GM19438 (cell line): Measurements from ENCODE around the gene MSL3B.

Experiments
- ATAC-seq: cut with Tn5 transposase; IDR thresholded peaks from one replicate; pipeline ENCODE4 v1.9.1; 2021; ENCODE audit warnings: low read depth; ENCODE audit not compliant: unreplicated experiment

The MSL3B gene

DNA sequence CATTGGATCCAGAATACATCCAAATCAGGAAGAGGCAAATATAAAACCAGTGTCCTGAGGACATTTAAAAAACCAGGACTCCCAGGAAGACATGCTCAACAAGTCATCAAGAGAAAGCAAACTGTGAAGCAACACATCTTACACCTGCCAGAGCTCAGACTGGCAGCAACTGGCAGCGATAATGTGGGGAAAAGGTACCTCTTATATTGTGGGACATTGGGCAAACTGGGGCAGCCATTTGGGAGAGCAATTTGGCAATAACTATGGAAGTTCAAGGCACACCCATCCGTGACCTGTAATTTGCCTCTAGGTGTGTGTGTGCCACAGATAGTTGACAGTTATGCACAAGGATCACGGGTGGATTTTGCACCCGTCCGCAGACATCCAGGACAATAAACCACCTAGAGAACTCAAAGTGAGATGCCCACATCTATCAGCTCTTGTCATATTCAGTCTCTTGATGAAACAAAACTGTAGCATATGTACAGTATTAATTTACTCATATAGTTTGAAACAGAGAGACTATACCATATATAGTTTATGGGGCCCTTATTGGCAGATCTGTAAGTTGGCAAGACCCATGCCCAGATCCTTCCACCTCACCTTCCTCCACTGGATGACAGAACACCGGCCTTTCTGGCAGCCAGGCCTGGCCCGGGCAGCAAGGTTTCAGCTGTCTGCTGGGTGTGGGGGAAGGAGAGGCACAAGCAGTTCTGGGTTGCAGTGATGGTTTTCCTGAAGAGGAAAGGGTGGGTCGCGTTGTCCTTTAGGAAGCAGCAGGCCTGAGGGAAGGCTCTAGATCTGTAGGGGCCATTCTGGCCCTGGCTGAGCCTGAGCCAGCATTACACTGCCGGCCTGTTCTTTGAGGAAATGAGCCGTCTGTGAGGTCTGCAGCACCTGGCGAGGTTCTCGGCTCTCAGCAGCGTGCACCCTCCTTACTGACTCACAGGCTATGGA, 32.7 kb downstream of the MSL3B start:
- no peak for ATAC-seq

DNA sequence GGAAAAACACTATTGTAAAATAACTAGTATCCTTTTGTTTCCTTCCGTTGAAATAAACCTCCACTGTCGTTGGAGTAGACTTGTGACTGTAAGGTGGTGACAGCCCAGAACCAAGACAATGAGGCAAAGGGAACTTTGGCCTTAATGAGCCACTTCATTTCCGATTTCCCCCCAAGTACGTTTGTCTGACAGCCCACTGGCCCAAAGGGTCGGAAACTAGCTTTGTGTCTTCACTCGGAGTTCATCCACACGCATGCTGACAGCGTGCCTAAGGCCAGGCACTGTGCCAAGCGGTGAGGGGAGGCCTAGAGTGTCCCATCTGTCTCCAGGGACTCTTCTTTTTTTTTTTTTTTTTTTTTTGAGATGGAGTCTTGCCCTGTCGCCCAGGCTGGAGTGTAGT, 34.8 kb downstream of the MSL3B start:
- ATAC-seq = no peak

DNA sequence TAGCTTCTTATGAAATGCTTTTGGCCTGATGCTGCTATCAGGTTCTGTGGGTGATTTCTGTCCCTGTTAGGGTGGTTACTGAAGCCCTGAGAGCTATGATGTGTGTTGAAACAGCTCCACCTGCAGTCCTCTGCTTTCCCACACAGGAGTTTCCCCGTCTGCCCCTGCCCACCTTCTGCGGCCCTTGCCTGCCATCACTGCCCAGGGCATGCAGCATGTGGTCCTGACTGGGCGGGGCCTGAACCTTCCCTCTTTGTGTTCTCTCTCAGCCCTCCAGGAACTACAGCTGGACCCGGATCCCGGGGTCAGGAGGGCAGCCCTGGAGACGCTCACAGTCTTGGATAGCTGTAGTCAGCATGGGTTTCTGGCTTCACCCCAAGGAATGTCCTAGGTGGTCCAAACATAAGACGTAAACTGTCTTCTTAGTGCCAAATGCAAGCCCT, 35.3 kb downstream of the MSL3B start:
- ATAC-seq = no peak

DNA sequence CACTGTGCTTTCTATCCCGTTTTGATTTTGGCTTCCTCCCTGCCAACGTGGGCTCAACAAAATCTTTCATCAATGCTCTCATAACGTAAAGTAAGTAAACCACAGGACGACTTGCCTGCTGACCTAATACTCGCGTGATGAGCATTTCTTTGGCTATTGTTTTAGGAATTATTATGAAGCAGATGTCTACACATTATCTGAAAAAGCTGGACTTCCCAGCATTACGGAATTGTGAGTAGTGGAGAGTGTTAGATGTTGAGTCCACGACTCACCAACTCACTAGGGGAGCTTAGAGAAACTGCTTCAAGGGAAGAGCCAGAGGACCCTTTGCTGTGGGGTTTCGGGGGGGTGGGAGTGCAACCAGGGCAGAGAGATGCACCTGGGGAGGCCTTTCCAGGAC, 35.8 kb downstream of the MSL3B start:
- no peak for ATAC-seq

DNA sequence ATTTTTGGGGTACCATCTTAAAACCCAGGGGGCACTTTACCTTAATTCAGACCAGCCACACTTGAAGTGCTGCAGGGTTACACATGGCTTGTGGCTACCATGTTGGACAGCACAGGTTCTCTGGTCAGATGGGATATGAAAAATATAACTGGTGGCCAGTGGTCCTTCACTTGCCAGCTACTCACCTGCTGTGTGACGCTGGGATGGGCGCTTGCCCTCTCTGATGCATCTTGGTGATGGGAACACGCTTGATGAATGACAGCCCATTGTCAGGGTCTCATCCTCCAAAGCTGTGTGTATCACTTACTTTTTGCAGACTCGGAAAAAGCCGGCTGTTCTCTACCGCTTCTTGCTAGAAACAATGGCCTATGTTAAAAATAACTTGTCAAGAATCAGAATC, 36.3 kb downstream of the MSL3B start:
- ATAC-seq = no peak

DNA sequence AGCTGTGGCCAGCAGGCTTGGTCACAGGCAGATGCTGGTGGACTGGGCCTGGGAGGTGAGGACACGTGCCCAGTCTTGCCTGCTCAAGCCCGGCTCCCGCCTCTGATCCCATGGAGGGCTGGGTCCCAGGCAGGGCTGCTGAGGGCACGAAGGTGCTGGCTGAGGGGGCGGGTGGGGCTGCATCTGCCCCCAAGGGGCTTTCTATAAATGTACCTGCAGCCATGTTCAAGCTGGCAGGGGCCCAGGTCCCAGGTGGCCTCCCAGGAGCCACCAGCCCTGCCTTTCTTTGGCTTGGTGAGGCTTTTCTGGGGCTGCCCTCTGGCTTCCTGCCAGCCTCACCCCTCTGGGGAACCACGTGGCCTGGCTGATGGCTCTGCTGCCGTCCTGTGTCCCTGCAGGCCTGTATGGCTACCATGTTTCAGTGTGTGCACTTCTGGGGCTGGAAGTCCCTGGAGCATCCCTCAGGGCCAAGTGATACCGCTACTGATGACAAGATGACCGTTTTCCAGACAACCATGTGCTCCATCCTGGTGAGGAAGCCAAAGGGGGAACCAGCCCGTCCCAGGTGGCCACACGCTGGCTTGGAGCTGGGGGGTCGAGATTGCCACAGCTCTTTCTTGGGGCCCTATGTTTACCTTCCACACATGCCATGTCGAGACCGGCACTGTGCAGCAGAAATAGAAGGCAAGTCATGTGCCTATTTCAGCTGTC, 37.0 kb downstream of the MSL3B start:
- no peak for ATAC-seq

DNA sequence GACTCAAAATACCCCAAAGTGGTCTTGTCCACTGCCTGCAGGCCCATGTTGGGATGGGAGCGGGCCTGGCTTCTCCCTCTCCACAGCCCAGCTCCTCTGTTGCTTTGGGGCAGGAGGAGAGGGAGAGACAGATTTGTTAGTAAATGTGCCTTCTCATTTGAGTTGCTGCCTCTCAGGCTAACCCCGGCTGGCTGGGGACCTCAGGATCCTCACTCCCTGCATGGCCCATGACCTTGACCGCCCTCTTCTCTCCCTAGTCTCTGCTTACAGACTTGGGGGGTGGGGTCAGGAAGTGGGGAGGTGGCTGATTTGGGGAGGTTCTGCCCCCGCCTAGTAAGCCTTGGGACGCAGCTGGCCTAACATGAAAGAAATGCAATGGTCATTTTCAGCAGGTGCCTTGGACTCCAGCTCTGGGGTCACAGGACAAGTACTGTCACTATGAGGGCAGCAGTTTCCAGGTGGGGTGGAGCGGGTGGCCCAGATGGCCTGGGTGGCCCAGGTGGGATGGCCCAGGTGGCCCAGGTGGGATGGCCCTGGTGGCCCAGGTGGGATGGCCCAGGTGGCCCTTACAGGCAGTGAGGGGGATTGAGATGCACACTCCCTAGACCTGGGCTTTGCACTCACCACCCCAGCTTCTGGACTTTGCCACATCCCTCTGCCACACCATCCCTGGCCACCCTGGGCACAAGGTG, 37.9 kb downstream of the MSL3B start:
- ATAC-seq = no peak

DNA sequence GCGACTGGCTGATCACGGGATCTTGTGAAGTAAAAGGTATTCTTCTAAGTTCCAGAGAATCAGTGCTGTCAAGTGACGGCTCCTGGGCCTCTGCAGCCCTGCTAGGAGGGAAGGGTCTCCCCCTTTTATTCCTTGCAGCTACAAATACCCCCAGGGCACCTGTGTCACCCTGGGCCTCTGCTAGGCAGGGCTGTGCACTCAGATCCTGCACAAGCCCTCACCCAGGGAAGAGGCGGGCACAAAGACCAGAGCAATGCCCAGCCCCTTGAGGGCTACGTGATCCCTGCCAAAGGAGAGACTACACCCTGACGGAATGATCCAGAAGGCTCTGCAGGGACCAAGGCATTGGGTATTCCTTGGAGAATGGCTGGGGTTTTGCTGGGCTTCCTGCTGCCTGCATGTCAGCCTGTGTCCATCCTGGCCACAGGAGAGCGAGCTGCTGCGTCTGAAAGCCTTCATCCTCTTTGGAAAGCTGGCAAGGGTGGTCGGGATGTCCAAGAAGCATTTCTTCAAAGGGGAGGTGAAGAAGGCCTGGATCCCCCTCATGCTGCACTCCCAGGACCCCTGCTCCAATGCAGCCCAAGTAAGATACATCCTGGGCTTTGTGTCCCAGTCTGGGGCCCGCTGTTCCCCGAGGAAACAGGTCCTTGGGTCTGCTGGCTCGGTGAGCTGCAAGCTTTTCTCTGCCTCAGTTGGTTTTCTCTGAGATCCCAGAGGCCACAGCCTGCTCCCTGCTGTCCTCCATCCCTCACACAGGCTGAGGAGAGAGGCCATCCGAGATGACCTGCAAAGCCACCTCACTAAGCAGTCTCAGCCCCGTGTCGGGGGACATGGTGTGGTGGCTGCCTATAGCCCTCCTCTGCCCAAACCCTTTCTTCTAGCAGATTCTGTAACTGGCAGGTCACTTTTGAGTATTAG, 38.7 kb downstream of the MSL3B start:
- no peak for ATAC-seq

DNA sequence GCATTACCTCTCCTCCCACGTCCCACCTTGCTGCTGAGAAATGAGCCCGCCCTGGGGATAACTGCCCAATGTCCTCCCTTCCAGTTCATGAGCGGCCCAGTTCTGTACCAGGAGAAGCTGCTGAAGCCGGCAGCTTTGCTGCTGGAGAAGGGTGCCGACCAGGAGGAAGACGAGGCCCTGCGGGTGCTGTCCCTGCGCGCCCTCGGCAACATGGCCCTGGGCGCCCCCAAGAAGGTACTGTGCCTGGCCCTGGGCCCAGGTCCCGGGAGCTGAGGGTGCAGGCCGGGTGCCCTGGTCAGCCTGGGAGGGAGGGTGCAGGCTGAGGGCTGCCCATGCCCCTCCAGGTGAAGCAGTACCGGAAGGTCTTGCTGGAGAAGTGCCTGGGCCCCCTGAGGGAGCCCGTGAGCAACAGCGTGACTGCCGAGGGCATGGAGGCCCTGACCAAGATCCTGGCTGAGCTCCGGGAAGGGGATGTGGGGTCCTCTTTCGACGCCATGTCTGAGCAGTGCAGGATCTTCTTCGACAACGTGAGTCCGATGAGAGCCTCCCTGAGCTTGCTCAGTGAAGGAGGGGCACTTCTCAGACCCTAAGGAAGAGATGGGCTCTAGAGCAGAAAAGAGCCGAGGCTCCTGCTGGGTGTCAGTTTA, 39.5 kb downstream of the MSL3B start:
- no peak for ATAC-seq

DNA sequence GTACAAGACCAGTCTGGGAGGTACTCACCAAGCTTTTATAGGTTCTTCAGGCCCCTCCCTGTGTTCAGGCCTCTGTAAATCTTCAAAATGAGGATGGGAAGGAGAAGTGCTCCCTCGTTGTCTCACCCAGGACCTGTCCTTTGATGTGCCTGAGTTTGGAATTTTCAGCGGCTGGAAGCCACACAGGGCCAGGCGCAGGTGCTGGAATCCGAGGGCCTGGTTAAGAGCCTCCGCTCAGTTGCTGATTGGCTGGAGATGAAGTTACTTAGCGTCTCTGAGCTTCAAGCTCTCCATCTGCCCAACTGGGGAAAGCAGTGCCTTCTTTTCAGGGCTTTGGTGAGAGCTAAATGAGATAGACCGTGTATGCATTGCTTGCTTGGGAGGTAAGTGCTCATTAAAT, 43.8 kb downstream of the MSL3B start:
- ATAC-seq = no peak

DNA sequence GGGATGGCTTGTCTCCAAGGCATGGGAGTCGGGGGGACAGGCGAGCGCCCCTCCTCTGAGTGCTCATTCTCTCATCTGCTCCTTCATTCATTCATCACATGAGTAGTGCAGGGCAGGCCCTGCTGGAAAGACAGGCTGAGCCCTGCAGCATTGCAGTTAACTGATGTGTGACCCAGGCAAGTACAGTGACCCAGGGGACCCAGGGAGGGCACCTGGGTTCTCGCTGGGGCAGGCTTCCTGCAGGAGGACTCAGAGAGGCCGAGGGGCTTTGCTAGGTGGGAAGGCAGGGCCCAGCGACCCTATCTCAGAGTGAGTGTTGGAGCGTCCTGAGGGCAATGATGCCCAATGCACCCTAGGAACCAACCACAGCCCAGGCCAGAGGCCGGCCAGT, 44.5 kb downstream of the MSL3B start:
- no peak for ATAC-seq

DNA sequence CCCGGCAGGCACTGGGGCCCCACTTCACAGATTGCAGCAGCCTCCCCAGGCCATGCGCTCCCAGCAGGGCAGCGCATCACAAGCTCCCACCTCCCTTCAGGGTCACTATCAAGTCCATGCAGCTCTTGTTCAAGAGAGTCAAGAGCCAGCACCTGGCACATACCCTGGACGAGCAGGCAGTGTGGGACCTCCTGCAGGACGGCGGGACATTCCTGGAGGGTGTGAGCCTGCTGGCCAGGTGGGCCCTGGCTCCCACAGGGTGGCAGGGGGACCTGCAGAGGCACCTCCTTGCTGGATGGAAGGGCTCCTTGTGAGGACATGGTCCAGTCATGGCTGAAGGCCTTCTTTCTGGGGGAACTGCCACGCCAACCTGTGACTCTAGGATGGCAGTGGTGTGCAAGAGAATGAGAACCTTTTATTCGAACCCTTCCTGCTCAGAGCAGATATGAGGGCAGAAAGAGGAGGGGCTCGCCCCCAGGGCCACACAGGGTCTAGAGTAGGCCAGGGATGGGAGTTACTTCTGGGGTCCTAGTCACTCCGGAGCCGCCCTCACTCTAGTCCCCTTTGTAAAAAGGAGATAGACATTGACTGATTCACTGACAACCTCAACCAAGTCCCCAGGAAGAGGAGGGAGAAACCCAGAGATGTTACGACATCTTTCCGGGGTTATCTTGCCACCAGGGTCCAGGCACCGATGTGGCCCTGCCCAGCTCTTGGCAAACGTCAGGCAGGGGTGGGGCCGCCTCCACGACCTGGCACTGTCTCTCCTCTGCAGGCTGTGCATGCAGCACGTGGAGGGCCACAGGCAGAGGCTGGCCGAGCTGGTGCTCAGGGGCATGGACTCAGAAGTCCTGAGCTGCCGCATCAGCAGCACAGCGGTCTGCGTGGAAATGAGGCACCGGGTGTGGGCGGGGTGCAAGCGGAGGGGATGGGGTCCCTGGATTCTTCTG, 45.1 kb downstream of the MSL3B start:
- no peak for ATAC-seq

DNA sequence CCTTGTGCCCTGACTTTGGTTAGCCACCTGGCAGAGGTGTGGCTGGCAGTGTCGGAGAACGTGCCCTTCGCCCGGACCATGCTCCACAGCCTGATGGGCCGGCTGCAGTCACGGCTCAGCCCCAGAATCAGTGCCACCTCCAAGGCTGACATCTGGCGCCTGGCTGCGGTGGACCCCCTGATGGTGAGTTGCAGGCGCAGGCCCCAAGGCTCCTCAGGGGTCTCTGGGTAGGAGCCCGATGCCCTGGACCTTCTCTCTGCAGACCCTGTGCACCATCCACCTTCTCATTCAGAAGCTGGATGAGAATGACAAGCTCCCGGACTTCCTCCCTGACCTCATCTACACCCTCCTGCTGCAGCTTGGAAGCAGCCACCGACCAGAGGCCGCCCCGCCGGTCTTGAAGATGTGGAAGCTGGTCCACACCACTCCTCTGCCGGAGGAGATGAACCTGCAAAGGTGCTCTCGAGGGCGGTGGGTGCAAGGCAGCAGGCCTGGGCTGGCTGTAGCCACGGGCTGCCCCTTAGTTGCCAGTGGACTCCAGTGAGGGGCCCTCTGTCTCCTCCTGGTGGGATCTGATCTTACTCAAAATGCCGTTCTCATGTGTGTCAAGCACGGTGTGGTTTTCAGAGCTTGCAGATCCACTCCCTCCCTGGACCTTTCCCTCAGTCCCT, 46.0 kb downstream of the MSL3B start:
- no peak for ATAC-seq

DNA sequence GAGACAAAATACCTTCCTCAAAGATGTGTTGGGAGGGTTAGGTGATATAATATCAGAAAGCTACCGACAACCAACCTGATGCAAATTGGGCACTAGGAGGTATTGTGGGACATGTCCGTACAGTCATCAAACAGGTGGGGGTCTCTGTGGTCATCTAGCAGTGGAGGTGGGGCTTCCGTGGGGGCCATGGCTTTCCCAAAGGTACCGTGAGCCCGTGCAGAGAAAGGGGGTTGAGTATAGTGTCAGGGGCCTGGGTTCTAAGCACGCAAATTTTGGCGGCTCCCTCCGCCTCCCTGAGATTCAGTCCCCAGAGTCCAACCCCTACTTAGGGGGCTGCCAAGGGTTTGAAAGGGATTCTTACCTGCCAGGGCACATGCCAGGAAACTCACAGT, 46.5 kb downstream of the MSL3B start:
- ATAC-seq = no peak

DNA sequence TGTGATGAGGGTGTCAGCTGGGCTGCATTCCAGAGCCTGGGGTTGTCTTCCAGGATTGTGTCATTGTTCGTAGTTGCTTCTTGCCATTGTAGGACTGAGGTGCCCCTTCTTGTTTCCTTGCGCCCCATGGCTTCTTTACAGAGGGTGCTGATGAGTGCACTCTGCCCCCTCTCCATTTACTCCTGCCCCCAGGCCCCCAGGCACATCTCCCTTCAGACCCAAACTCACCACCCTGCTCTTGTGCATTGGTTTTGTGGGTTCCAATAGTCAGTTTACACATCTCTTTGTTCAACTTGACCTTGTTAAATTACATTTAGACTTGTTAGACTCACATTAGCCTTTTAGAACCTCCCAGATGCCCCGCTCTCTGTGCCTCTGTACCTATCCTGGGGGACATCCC, 47.0 kb downstream of the MSL3B start:
- no peak for ATAC-seq

DNA sequence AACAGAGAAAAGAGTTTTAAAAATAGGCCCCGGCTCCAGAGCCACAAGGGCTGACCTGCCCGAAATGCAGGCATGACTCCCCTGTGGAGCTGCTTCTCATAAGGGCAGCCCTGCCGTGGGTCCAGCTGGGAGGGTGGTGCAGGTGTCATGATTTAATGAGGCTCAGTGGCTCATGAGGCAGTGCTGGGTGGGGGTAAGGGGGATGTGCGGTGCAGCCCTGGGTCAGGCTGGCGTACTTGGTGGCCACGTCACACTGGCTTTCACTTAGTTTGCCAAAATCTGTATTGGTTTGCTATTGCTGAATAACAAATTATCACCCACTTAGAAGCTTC, 47.4 kb downstream of the MSL3B start:
- ATAC-seq = no peak

DNA sequence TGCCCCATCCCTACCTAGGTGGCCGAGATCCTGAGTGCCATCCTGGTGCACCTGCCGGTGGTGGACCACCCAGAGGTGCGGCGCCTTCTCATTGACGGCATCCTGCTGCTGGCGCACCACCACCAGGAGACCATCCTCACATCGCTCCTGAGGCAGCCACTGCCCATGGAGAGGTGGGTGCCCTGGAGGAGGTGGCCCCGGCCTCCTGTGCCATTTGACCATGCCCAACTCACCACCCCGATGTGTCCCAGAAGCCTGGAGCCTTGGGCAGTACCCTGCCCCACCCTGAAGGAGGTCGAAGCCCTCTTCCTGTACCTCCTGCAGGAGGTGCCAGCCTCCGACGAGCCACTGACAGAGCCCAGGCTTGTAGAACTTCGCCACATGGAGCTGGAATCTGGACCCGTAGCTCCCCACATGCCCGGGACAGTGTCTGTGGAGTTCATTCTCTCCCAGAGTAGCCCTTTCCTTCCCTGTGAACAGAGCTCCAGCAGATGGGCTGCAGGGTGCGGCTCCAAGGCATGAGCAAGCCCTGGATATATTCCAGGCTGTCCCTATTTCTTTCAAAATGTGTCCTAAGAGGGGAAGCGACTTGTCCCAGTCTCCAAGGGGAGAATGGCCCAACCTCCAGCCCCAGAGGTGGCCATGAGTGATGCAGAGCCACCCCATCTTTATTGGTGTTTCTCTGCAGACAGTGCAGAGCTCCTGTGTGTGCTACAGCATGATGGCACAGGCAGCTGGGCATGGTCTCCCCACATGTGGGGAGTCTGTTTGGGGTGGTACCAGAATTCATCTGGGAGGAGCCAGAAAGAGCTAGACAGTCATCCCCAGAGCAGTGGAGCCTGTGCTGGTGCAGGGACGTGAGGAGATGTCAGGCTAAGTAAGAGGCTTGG, 48.1 kb downstream of the MSL3B start:
- ATAC-seq = no peak
